Brain microvascular endothelial cell (primary cell): ENCODE results near the gene SLC8A1.

Source experiments
- DNase-seq: peaks from one replicate; pipeline ENCODE4 v3.0.0-alpha.2; 2020
- H3K27ac ChIP-seq: fragments of 250-450 bp; sonication (Bioruptor Pico); 2 replicates; pipeline ENCODE4 v1.5.1; 2020; ENCODE audit warnings: mild to moderate bottlenecking, moderate library complexity
- H3K27me3 ChIP-seq: fragments of 250-450 bp; sonication (Bioruptor Pico); replicated peaks from 2 replicates; pipeline ENCODE4 v1.5.1; 2020; ENCODE audit warnings: mild to moderate bottlenecking
- H3K36me3 ChIP-seq: fragments of 250-450 bp; sonication (Bioruptor Pico); replicated peaks from 2 replicates; pipeline ENCODE4 v1.5.1; 2020; ENCODE audit warnings: mild to moderate bottlenecking
- H3K4me3 ChIP-seq: 2 replicates; pipeline ENCODE4 v1.5.1; 2011; ENCODE audit warnings: low read depth, mild to moderate bottlenecking, control low read depth, low read length, moderate library complexity
- CTCF ChIP-seq: IDR thresholded peaks from 2 replicates; pipeline ENCODE4 v1.5.1; 2011; ENCODE audit warnings: low read depth, mild to moderate bottlenecking, moderate library complexity, low read length, control low read depth, inconsistent platforms; ENCODE audit errors: missing control alignments
- in situ Hi-C: cut with HindIII; loops from 2 replicates; pipeline ENCODE4 v1.10.0; 2017; ENCODE audit warnings: low sequenced_read_pairs, low pct_ligation_motif_present

SLC8A1 gene

GRCh38 chr2:40359811-40360210 lies 92.1 kb downstream of the SLC8A1 start:
- in situ Hi-C loops, result no loop called here
- Histone ChIP-seq H3K4me3 (no peak overlapping the region), H3K27ac (no peak overlapping the region), H3K27me3 (no peaks in the 10 kb centered on the region), H3K36me3 (no peaks in the 10 kb centered on the region)
- no peak for DNase-seq
- no peak for TF ChIP-seq CTCF

- H3K36me3 ChIP-seq, result no peaks in the 10 kb centered on the region
- no peak overlapping the region for H3K27ac ChIP-seq
- no peak overlapping the region for H3K4me3 ChIP-seq
- no peaks in the 10 kb centered on the region for H3K27me3 ChIP-seq
- in situ Hi-C loops, result no loop called here
- TF ChIP-seq CTCF, result no peak
- no peak for DNase-seq
Observed at GRCh38 chr2:40358783-40359182, 93.1 kb downstream of the SLC8A1 start.

- Histone ChIP-seq H3K4me3 (no peak overlapping the region), H3K36me3 (no peaks in the 10 kb centered on the region), H3K27me3 (no peaks in the 10 kb centered on the region), H3K27ac (no peak overlapping the region)
- in situ Hi-C loops, result no loop called here
- no peak for DNase-seq
- TF ChIP-seq CTCF, result no peak
Observed at GRCh38 chr2:40357667-40358066, 94.2 kb downstream of the SLC8A1 start.

GRCh38 chr2:40355451-40355850 lies 96.4 kb downstream of the SLC8A1 start:
- no peaks in the 10 kb centered on the region for H3K36me3 ChIP-seq
- DNase-seq, result no peak
- no peak overlapping the region for H3K27ac ChIP-seq
- H3K27me3 ChIP-seq, result no peaks in the 10 kb centered on the region
- in situ Hi-C loops, result no loop called here
- TF ChIP-seq CTCF, result no peak
- H3K4me3 ChIP-seq, result no peak overlapping the region

GRCh38 chr2:40353231-40353630 lies 98.7 kb downstream of the SLC8A1 start:
- TF ChIP-seq CTCF, result no peak
- Histone ChIP-seq H3K27ac (no peak overlapping the region), H3K36me3 (no peaks in the 10 kb centered on the region), H3K27me3 (no peaks in the 10 kb centered on the region), H3K4me3 (no peak overlapping the region)
- no peak for DNase-seq
- in situ Hi-C loops, result no loop called here

- Histone ChIP-seq H3K36me3 (no peaks in the 10 kb centered on the region), H3K27me3 (no peaks in the 10 kb centered on the region), H3K4me3 (no peak overlapping the region), H3K27ac (no peak overlapping the region)
- no peak for TF ChIP-seq CTCF
- no peak for DNase-seq
- in situ Hi-C loops, result no loop called here
Observed at GRCh38 chr2:40352703-40353099, 99.2 kb downstream of the SLC8A1 start.
